Myocyte (in vitro differentiated cells): ENCODE results near the gene OR5AK2. TPM values are rescaled to one million over a fixed set of nuclear protein-coding genes. Genes with fewer than 3 reads are reported as not detected.
"Not testable (repeated sequence)": the region's sequence is repeated elsewhere in the genome, so short reads cannot be mapped to it uniquely, and the experiment has no call there.

Source experiments
- DNase-seq: peaks from one replicate; pipeline ENCODE4 v3.0.0-alpha.2; 2012; ENCODE audit warnings: low read depth
- polyA plus RNA-seq: library from polyadenylated mRNA; unstranded; fragments of >200 nt; gene quantifications from one replicate; pipeline ENCODE4 v1.2.1, GENCODE V29; 2012; ENCODE audit warnings: missing spikeins
- total RNA-seq: library from RNA; depleted of rRNA; stranded (reverse); fragments of >200 nt; gene quantifications from 2 replicates; pipeline ENCODE4 v1.2.3, GENCODE V29; 2014

Gene OR5AK2, protein sequence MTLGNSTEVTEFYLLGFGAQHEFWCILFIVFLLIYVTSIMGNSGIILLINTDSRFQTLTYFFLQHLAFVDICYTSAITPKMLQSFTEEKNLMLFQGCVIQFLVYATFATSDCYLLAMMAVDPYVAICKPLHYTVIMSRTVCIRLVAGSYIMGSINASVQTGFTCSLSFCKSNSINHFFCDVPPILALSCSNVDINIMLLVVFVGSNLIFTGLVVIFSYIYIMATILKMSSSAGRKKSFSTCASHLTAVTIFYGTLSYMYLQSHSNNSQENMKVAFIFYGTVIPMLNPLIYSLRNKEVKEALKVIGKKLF
- total RNA-seq: not detected in 2 replicates
- polyA plus RNA-seq: not detected

DNA sequence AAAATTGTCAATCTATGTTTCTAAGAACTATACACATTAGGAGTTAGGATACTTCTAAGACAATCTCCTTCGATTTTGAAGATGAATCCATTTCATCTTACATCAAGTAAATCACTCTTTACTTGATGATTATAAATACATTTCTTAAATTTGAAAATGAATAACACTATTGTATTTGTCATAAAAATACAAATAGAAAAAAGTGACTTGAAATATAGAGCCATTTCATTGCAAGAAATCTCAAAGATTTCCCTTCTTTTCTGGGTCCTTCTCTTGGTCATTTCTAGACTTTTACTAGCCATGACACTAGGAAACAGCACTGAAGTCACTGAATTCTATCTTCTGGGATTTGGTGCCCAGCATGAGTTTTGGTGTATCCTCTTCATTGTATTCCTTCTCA is at the start of gene OR5AK2:
Gene OR5AK2, plus strand, starts transcription at position 301 of the 400 bp plus-strand sequence. Its CDS starts 0 bp downstream, at position 301.
- no peak for DNase-seq

DNA sequence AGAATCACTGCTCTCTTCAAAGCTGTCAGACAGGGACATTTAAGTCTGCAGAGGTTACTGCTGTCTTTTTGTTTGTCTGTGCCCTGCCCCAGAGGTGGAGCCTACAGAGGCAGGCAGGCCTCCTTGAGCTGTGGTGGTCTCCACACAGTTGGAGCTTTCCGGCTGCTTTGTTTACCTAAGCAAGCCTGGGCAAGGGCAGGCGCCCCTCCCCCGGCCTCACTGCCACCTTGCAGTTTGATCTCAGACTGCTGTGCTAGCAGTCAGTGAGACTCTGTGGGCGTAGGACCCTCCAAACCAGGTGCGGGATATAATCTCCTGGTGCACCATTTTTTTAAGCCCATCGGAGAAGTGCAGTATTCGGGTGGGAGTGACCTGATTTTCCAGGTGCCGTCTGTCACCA is 43.2 kb upstream of the OR5AK2 start:
- DNase-seq: not testable (repeated sequence)

DNA sequence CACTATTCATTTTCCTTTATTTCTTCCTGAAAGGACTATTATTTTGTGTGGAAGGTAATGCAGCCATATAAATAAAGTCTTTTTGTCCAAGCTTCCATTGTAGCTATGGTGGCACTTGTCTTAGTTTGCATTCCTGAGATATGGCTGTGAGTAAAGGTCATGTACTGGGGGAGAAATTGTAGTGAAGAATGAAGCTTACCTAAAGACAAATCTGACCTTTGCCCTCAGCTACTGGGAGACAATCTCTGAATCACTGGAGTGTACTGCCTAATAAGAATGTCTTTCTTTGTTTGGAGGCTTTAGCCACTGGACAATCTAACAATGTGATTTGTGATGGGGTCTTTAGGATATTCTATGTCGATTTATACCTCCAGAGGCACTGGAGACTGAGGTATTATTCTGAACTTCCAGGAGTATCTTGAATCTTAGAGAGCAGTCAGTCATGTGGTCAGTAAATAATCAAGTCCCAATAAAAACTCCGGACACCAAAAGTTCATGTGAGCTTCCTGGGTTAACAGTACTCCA is 39.7 kb upstream of the OR5AK2 start:
- no peak for DNase-seq

DNA sequence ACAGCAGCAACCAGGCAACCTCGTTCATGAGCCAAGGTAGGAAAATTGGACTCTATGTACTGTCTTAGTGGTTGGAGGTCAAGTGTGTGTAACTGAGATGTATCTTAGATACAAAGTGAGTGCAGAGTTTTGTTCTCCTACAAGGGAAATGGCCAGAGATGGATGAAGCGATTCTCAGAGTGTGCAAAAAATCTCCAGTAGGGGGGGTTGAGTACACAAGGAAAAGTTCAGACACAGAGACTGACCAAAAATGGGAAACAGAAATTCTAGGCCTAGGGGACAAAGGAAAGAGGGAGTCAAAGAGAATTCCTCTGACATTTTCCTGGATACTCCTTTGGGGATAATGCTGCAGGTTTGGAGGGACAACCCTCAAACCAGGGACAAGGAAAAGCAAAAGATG is 38.2 kb upstream of the OR5AK2 start:
- DNase-seq: no peak

DNA sequence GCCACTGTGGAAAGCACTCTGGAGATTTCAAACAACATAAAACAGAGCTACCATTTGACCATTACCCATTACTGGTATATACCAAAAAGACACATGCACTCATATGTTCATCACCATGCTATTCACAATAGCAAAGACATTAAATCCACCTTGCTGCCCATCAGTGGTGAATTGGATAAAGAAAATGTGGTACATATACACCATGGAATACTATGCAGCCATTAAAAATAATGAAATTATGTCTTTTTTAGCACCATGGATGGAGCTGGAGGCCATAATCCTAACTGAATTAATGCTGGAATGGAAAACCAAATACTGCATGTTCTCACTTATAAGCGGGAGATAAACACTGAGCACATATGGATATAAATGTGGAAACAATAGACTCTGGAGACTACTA is 34.8 kb upstream of the OR5AK2 start:
- not testable (repeated sequence) for DNase-seq

DNA sequence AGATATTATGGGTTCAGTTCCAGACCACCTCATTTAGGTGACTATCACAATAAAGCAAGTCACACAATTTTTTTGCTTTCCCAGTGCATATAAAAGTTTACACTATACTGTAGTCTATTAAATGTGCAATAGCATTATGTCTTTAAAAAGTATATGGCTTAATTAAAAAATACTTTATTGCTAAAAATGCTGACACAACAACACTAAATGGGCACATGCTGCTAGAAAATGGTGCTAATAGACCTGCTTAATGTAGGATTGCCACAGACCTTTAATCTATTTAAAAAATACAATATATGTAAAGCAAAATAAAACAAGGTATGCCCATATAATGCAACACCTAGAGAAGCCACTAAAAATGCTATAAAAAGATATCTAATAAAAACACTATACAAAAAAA is 27.1 kb upstream of the OR5AK2 start:
- DNase-seq: no peak

DNA sequence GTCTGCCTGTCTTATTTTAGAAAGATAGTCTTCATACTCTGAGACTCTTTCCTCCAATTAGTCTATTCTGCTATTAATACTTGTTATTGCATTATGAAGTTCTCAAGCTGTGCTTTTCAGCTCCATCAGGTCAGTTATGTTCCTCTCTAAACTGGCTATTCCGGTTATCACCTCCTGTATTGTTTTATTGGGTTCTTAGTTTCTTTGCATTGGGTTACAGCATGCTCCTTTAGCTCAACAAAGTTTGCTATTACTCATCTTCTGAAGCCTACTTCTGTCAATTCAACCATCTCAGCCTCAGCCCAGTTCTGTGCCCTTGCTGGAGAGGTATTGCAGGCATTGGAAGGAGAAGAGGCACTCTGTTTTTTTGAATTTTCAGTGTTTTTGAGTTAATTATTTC is 21.0 kb upstream of the OR5AK2 start:
- DNase-seq: no peak

DNA sequence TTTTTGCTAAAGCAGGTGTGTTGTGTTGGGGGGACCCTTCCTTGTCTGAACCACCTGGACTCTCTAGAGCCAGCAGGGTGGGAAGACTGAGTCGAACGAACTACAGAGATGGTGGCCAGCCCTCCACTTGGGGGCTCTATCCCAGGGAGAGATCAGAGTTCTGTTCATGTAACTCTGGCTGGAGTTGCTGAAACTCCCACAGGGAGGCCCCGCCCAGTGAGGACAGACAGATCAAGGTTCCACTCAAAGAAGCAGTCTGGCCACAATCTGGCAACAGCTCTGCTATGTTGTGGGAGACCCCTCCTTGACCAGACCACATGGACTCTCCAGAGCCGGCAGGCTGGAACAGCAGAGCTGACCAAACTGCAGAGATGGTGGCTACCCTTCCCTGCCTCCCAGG is 20.2 kb upstream of the OR5AK2 start:
- no peak for DNase-seq

DNA sequence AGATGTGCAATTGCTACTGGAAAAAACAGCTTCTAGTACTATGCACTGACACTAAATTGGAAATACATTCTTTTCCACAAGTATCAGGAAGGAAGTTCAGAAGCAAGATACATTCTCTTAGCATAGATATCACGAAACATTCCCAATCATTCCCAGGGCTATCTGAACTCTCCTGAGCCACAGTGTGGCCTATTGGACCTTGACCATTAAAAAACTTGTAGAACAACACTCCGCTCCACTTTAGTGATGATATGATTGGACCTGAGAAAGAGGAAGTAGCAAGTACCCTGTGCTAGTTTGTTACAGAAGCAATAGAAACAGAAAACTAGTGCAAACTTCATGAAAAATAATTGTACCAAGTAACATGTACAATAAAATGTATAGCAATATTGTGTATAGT is 11.4 kb upstream of the OR5AK2 start:
- DNase-seq: no peak

DNA sequence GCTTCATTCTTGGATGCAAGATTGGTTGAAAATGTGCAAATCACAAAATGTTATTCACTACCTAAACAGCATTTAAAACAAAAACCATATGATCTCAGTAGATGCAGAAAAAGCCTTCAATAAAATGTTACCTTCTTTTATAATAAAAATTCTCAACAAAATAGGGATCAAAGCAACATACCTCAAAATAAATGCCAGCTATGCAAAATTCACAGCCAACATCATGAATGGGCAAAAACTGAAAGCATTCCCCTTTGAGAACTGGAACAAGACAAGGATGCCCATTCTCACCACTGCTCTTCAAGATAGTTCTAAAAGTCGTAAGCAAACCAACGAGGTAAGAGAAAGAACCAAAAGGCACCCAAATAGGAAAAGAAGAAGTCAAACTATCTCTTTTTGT is 2.0 kb downstream of the OR5AK2 start:
- DNase-seq: no peak

DNA sequence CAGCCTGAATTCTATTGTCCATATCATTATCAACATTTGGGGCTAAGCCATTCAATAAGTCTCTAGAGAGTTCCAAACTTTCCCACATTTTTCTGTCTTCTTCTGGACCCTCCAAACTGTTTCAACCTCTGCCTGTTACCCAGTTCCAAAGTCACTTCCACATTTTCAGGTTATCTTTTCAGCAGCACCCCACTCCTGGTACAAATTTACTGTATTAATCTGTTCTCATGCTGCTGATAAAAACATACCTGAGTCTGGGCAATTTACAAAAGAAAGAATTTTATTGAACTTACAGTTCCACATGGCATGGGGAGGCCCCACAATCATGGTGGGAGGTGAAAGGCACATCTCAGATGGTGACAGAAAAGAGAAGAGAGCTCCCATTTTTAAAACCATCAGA is 5.8 kb downstream of the OR5AK2 start:
- DNase-seq: no peak

DNA sequence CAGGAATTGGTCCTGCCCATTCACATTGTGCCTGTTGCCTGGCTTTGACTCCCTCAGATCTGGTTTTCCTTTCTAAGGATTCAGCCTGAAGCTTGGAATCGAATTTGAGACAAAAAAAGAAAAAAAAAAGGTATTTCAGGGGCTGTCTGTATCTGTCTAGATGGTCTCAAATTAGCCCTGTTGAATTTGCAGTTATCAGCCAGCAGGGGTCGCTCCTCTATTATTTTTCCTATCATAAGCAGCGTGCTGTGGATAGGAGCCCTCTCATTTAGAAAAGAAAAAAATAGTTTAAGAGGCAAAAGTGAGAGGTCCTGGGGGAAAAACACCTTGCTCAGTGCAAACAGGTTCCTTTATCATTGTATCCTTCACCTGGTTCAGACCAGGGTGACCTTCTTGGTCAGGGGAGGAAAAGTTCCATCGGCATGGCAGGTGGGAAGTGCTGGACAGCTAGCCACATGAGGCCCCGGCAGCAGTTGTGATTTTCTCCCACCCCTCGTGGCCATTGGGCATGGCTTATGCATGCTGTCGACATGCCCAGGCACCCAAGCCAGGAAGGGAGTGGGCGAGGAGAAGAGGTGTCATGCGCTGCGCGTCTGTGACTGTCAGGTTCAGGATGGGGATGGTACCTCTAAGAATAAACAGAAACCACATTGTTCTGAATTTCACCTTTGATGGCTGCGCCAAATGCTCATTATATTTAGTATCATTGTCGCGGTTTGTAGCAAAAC is 13.1 kb downstream of the OR5AK2 start:
- no peak for DNase-seq

DNA sequence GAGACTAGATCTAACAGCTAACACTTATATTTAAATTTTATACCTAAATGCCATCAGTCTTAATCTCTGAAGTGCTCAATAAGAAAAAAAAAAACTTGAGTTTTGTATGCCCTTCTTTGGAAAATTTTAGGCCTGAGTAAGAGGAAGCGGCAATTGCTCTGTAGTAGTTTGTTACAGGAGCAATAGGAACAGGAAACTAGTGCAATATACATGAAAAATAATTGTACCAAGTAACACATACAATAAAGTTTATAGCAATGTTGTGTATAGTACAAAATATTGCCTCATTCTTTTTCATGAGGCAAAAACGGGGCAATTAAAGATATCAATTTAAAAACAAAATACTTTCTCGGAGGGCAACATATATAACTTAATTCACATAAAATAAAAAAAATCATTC is 19.7 kb downstream of the OR5AK2 start:
- DNase-seq: no peak

DNA sequence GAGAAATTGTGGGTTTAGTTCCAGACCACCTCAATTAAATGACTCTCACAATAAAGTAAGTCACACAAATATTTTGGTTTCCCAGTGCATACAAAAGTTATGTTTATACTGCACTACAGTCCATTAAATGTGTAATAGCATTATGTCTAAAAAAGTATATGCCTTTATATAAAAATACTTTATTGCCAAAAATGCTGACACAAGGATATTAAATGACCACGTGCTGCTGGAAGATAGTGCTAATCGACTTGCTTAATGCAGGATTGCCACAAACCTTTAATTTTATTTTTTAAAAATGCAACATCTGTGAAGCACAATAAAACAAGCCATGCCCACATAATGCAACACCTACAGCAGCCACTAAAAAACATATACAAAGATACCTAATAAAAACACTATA is 27.0 kb downstream of the OR5AK2 start:
- DNase-seq: no peak

DNA sequence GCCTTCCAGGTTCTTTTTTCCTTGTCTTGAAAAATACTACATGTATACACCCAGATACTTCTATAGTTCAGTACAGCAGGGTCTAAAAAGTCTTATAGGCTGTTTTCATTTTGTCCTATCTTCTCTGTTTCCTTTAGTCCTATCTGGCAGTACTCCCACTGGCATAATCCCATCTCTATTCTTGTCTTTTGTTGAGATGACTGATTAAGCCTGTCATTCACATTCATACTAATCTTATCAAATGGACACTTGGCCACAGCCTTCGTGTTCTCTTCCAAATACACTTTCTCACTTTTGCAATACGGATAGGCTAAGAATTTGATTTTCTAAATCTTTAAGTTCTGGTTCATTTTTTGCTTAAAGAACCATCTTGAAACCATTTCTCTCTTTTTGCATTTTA is 42.8 kb downstream of the OR5AK2 start:
- DNase-seq: no peak

Other genes with a start within 250 kb of the OR5AK2 start
- gene OR9G4, start 240.2 kb upstream of the OR5AK2 start, total RNA-seq: not detected in 2 replicates
- gene LRRC55, start 193.0 kb downstream of the OR5AK2 start, total RNA-seq: not detected in 2 replicates
- 0.05 TPM in 1 of 2 replicates, not detected in the other for gene APLNR, start 248.3 kb downstream of the OR5AK2 start, total RNA-seq